GM19023 (cell line): ENCODE data around the gene TCF25.
"Not testable (repeated sequence)": the region's sequence is repeated elsewhere in the genome, so short reads cannot be mapped to it uniquely, and the experiment has no call there.

Experiments
- ATAC-seq: cut with Tn5 transposase; IDR thresholded peaks from one replicate; pipeline ENCODE4 v1.9.1; 2021; ENCODE audit warnings: mild to moderate bottlenecking, moderate library complexity; ENCODE audit not compliant: unreplicated experiment

The TCF25 gene

DNA sequence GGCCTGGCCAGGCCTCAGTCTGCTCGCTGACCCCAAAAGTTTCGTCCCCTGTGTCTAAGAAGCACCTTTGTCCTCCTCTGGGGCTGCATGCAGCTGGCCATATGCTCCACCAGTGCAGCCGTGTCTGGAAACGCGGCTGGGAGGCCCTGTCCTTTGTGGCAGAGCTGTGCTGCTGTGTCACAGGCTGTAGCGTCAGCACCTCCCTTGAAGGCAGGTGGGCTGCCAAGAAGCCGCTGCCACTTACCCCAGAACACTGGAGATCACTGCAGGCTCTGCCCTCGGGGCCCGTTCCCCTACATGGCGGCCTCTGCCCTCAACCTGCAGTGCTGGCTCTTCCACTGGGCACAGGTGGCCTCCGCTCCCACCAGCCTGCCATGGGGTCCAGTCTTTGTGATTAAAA, 29.6 kb downstream of the TCF25 start:
- ATAC-seq: no peak

DNA sequence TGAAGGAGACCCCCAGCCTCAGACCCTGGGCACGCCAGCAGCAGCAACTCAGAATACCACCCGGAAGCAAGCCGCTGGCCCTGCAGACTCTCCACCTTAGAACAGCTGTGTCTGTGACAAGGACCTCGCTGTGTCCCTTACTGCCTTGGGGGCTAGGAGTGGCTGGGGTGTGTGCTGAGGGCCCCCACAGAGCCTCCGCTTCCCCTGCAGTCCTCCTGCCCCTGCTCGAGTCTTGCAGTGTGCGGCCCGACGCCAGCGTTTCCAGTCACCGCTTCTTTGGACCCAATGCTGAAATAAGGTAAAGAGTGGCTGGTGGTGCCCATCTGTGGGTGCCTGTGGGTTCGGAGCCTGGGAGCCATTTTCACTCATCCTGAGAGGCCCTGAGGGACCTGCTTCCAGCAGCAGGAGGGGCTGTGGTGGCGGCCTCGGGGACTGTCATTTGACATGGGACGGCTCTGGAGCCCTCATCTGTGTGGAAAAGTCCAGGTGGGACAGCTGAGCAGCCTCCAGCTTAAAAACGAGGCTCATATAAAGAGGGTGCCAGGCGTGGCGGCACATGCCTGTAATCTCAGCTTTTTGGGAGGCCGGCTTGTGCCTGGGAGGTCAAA, 30.6 kb downstream of the TCF25 start:
- ATAC-seq: no peak

DNA sequence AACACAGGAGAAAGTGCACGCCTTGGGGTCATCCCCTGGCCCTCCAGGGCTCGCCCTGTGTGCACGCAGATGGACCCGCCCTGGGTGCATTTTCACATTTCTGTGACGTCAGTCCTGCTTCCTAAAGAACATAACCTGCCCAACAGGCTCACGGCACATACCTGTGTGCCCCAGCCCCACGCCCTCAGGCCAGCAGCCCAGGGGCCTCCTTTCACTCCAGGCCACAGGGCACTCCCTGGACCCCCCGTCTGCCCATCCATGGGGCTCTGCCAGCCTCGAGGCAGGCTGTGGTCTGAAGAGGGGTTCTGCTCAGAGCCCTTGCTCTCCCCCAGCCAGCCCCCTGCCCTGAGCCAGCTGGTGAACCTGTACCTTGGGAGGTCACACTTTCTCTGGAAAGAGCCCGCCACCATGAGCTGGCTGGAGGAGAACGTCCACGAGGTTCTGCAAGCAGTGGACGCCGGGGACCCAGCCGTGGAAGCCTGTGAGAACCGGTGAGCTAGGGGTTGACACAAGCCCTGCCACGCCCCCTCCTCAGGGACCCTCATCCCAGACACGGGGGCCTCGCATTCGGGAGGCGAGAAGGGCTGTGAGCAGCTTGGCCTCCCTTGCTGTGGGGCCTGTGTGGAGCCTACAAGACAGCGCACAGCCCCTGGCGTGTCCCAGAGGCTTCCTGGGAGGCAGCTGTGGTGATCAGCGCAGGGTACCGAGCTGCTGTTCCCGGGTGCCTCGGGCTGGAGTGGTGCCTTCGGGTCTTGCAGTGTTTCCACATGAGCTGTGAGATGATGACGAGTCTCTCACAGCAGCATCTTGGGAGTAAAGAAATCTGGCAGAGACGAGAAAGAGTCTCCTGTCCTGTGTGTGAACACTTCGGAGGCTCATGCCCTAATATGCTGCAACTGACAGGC, 31.5 kb downstream of the TCF25 start:
- no peak for ATAC-seq

DNA sequence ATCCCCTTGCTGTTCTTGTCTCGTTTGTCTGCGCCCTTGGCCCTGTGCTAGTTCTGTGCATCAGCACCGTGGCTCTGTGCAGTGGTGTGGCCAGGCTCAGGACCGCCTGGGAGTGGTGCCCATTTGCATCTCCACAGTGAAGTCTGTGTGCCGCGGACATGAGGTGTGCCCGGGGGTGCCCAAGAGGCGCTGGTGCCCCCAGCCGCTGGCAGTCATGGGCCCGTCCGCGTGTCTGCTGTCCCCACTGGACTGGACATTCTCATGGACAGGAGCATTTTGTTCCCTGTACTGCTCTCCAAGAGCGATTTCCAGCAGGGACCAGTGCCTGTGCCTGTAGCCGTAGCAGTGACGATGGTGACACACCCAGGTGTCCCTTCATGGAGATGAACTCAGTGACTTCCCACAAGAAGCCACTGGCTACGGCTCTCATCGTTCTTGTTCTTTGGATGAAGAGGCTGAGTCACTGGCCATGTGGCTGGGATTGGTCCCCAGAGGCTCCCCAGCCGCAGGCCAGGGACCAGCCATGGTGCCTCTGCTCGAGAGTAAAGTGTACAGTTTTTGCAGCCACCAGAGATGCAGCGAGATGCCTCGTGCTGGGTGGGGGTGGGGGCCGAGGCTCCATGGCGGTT, 32.2 kb downstream of the TCF25 start:
- ATAC-seq: no peak

- no peak for ATAC-seq
Measured at GRCh38 chr16:89906140-89907025, 33.0 kb downstream of the TCF25 start.

GRCh38 chr16:89907055-89907814, 33.8 kb downstream of the TCF25 start:
- no peak for ATAC-seq

DNA sequence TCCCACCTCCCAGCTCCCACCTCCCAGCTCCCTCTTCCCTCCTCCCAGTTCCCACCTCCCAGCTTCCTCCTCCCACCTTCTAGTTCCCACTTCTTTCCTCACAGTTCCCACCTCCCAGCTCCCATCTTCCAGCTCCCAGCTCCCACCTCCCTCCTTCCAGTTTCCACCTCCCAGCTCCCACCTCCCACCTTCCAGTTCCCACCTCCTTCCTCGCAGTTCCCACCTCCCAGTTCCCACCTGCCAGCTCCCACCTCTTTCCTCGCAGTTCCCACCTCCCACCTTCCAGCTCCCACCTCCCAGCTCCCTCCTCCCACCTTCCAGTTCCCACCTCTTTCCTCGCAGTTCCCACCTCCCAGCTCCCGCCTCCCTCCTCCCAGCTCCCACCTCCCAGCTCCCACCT, 34.8 kb downstream of the TCF25 start:
- no peak for ATAC-seq

- no peak for ATAC-seq
Measured at GRCh38 chr16:89909777-89910716, 36.7 kb downstream of the TCF25 start.

DNA sequence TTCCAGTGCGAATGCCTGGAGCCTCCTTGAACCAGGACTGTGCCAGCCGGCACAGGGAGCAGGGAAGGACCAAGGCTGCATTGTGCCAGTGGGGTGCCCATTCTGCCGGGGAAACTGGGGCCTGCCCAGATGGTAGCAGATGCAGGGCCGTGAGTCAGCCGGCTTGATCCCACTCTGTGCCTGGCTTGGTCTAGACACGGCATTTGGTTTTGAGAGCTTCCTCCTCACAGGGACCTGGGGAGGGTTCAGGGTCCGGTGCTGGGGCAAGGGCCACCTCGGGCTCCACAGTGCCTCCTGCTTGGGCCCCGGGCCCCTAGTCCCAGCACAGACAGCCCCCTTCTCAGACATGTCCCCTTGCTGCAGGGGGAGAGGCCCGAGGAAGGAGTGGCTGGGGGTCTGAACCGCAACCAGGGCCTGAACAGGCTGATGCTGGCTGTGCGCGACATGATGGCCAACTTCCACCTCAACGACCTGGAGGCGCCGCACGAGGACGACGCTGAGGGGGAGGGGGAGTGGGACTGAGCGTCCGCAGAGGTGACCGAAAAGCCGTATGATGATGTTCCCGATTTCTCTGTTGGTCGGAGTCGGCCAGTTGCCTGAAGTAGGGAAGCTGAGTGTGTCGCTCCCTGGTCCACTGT, 37.4 kb downstream of the TCF25 start:
- ATAC-seq: no peak

DNA sequence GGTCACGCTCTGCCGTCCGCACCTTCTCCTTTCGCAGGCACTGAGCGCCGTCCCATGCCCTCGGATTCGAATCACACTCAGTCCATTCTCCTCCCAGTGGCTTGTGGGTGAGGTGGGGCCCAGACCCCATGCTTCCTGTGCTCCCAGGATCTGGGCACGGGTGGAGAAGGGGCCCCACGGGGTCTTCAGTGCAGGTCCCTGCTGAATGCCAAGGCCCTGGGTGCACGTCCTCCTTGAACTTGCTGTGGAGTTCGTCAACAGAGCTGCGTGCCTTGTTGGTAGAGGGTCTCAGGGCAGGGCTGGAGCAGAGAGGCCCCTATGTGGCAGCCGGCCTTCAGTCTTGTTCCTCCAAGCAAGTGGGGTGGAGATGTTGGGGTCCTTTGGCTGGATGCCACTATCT, 38.0 kb downstream of the TCF25 start:
- no peak for ATAC-seq

DNA sequence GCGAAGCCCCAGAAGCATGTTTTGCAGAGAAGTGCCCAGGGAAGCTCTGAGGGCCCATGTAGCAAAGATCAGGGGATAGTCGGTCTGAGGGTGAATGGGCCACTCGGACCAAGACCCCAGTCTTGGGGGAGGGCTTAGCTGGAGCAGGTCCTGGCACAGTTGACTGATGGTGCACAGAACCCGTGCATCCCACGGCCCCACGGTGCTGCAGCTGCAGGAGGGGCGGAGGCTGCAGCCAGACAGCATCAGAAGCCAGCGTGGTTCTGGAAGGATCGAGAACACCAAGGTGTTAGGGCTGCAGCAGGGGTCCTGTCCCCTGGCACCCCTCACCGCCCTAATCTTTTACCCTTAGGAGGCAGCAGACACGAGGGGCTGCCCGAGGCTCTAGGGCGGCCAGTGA, 38.8 kb downstream of the TCF25 start:
- ATAC-seq: no peak

DNA sequence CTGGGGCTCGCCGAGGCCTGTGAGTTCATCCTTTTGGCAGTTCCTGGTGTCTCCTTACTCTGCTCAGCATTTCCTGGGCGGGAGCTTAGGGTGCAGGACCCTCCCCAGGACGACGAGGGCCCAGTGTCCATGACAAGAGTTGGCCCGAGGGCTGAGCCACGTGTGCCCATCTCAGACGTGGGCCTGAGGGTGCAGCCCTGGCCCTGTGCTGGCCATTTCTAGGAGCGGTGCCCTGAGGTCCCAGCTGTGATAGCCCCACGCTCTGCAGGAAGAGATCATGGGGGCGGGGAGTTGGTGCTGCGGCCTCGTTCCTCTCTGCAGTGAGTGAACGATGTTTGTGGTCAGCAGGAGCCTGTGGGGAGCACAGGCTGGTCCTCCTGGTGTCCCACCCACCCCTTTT, 39.2 kb downstream of the TCF25 start:
- no peak for ATAC-seq

- no peak for ATAC-seq
Measured at GRCh38 chr16:89913408-89914387, 40.3 kb downstream of the TCF25 start.

DNA sequence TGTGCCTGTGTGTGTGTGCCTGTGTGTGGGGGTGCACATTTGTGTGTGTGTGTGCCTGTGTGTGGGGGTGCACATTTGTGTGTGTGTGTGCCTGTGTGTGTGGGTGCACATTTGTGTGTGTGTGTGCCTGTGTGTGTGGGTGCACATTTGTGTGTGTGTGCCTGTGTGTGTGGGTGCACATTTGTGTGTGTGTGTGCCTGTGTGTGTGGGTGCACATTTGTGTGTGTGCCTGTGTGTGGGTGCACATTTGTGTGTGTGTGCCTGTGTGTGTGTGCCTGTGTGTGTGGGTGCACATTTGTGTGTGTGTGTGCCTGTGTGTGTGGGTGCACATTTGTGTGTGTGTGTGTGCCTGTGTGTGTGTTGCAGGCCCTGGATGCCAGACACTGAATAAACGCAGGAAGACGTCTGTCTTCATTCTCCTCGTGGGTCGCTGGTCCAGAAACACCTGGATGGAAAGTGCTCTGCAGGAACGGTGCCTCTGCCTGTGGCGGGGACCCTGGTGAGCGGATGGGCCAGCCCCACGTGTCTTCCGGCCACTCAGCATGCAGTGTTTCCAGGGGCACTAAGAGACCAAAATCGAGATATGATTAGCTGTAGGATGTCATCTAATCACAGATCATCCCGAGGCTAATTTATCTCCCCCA, 41.4 kb downstream of the TCF25 start:
- not testable (repeated sequence) for ATAC-seq

GRCh38 chr16:89915303-89916232, 42.2 kb downstream of the TCF25 start:
- no peak for ATAC-seq
